LNCAP (cell line): ENCODE measurements around the gene TEX13D.

Experiments
- TF ChIP-seq, protein P1 (sequence below): fragments of 450-650 bp; IDR thresholded peaks from 2 replicates; pipeline ENCODE4 v1.5.1; 2017; ENCODE audit warnings: mild to moderate bottlenecking

Gene TEX13D

DNA sequence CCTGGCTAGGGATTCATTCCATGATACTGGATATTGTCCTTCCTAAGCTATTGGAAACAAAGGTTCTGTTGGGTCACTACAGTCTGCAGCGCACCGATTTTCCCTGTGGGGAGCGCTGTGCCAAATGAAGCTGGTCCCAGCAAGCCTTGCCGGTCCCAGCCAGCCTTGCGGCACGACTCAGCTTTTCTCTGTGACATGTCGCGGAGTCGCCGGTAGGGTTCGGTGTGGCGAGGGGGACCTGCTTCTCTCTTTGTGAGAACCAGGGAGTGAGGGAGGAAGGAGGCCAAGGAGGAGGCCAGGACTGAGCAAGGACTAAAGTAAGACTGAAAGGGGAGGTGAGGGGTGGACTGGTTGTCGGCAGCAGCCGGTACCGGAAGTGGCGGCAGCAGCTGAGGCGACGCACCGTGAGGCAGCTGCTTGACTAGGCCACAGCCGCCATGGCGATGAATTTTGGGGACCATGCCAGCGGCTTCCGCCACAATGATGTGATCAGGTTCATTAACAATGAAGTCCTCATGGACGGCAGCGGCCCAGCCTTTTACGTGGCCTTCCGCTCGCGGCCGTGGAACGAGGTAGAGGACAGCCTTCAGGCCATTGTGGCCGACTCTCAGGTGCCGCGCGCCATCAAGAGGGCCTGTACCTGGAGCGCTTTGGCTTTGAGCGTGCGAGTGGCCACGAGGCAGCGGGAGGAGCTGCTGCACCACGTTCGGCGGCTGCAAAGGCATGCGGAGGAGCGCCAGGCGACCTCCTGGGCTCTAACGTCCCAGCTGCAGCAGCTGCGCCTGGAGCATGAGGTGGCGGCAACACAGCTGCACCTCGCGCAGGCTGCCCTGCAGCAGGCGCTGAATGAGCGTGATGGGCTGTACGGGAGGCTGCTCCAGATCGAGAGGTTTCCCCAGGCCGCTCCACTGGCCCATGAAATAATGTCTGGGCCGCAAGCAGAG lies at the start of gene TEX13D:
TEX13D (plus strand) TSS at position 180 of the 944 bp plus-strand sequence; CDS start at position 438, 258 bp downstream.
- TF ChIP-seq, protein P1, sequence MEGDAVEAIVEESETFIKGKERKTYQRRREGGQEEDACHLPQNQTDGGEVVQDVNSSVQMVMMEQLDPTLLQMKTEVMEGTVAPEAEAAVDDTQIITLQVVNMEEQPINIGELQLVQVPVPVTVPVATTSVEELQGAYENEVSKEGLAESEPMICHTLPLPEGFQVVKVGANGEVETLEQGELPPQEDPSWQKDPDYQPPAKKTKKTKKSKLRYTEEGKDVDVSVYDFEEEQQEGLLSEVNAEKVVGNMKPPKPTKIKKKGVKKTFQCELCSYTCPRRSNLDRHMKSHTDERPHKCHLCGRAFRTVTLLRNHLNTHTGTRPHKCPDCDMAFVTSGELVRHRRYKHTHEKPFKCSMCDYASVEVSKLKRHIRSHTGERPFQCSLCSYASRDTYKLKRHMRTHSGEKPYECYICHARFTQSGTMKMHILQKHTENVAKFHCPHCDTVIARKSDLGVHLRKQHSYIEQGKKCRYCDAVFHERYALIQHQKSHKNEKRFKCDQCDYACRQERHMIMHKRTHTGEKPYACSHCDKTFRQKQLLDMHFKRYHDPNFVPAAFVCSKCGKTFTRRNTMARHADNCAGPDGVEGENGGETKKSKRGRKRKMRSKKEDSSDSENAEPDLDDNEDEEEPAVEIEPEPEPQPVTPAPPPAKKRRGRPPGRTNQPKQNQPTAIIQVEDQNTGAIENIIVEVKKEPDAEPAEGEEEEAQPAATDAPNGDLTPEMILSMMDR, result no peak

DNA sequence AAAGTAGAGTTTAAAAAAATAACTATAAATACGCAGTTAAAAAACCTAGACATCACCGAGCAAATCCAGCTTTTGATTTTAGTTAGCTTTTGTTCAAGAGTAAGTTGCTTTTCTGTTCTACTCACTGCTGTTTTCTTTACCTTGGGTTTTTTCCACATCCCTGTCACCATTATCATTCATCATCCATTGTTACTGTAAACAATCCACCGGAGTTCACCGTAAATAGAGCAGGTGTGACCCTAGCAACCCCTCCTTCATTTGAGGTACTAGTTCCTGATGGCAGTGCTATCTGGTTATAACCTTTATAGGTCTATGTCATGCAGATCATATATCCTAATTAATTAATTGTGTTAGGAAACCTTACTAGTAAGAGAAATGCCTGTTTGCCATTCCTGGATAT lies 43.0 kb upstream of the TEX13D start:
- TF ChIP-seq, protein P1, result no peak

DNA sequence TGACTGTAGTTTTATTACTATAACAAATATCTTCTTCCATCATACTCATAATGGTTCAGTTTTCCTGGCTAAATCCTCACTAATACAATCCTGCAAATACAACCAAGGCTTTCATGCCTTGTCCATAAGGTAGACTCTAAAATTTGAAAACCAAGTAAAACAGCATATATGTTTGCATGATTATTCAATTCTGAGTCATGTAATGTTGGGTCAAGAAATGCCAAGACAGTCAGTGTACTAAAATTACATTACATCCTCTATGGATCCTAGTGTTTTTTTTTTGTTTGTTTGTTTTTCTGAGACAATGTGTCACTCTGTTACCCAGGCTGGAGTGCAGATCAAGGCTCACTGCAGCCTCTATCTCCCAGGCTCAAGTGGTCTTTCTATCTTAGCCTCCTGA lies 38.6 kb upstream of the TEX13D start:
- TF ChIP-seq, protein P1, result no peak

DNA sequence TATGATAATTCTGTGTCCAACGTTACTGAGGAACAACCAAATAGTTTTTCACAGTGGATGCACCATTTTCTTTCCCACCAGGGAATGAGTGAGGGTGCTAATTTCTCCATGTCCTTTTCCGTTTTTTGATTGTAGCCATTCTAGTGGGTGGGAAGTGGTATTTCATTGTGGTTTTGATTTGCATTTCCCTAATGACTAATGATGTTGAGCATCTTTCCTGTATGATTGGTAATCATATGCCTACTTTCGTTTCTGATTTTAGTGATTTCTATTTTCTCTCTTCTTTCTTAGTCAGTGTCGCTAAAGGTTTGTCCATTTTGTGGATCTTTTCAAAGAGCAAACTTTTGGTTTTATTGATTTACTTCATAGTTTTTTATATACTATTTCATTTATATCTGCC lies 32.1 kb upstream of the TEX13D start:
- TF ChIP-seq, protein P1, result no peak

DNA sequence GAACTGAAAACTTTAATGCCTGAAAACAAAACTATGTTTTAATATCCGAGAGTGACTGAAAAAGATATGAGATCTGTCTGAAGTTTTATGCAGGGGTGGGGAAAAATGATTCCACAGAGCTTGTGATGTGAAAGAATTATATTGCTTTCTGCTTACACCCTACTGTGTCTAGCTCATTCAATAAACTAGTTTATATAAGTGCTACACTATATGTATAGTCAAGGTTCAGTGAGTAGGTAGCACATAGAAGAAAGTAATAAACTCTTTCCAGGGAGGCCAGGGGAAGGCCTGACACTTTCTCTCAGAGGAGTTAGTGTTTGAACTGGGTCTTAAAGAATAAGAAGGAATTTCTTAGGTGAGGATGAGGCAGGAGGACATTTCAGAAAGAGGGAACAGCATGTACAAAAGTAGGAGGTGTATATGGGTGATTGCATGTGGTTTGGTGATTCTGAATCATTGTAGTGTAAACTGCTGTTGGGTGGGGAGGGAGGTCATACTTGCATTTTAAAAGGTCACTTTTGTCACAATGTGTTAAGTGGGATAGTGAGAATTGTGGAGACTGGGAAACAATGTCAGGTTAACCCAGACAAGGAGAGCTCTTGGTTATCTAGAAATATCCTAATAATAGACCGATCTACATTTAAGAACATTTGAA lies 25.1 kb upstream of the TEX13D start:
- TF ChIP-seq, protein P1, result no peak

DNA sequence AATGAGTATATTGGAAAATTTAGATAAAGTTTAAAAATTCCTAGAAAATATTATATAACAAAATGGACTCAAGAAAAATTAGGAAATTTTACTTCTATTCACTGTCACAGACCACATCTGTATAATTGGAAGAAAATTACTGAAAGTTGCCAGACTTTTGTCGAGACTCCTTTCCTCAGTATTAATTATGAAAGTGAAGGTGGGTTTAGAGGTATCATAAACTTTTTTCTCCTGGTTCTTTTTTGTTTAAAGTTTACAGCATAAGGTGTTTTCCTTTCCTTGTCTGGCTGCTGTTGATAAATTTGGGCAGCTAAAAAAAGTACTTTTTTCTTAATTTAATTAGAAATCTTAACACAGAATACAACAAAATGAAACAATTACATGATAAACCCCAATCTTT lies 6.7 kb upstream of the TEX13D start:
- TF ChIP-seq, protein P1, result no peak

DNA sequence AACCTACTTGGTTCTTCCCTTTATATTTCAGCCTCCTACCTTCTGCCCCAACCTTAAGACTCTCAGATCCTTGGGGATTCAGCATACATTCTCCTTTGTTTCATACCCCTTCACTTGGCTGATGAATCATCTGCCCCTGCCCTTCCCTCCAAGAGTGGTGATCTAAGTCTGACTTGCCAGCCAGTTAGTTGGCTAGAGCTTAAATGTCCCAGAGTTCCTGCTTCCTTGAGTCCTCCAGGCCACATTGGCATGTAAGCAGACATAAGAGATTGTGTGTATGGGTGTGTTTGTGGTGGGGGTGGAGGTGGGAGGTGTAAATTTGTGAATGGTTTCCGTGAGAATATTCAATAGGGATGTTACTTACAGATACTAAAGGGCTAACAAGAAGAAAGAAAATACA lies 3.7 kb upstream of the TEX13D start:
- TF ChIP-seq, protein P1, result no peak
